ENCODE data around the gene MYH6.
"Not testable (repeated sequence)": the region's sequence is repeated elsewhere in the genome, so short reads cannot be mapped to it uniquely, and the experiment has no call there.

The MYH6 gene

GRCh38 chr14:23436327-23437132, 28.5 kb upstream of the MYH6 start:
- no peak for DNase-seq (ENCODE audit: low read depth in 2 of 2)

GRCh38 chr14:23435543-23436326, 27.7 kb upstream of the MYH6 start, which contains the start of gene MYH7:
TSS of gene MYH7 (minus strand) at chr14:23435660. CDS start at chr14:23433732, 1,928 bp downstream.
- DNase-seq (ENCODE audit: low read depth in 2 of 2): no peak

- no peak for DNase-seq (ENCODE audit: low read depth in 2 of 2)
Observed at GRCh38 chr14:23434488-23435222, 26.6 kb upstream of the MYH6 start.

- DNase-seq (ENCODE audit: low read depth in 2 of 2): no peak
Observed at GRCh38 chr14:23433457-23433856, 25.4 kb upstream of the MYH6 start.

GRCh38 chr14:23432946-23433345, 24.9 kb upstream of the MYH6 start:
- no peak for DNase-seq (ENCODE audit: low read depth in 2 of 2)

GRCh38 chr14:23432102-23432925, 24.2 kb upstream of the MYH6 start:
- DNase-seq (ENCODE audit: low read depth in 2 of 2): no peak

- DNase-seq (ENCODE audit: low read depth in 2 of 2): no peak
Observed at GRCh38 chr14:23431486-23431885, 23.4 kb upstream of the MYH6 start.

- DNase-seq (ENCODE audit: low read depth in 2 of 2): no peak
Observed at GRCh38 chr14:23430723-23431085, 22.6 kb upstream of the MYH6 start.

- DNase-seq (ENCODE audit: low read depth in 2 of 2): no peak
Observed at GRCh38 chr14:23430016-23430722, 22.1 kb upstream of the MYH6 start.

GRCh38 chr14:23428686-23429495, 20.8 kb upstream of the MYH6 start:
- no peak for DNase-seq (ENCODE audit: low read depth in 2 of 2)

GRCh38 chr14:23425798-23426197, 17.7 kb upstream of the MYH6 start:
- not testable (repeated sequence) for DNase-seq (ENCODE audit: low read depth in 2 of 2)

- DNase-seq (ENCODE audit: low read depth in 2 of 2): no peak
Observed at GRCh38 chr14:23425169-23425568, 17.1 kb upstream of the MYH6 start.

GRCh38 chr14:23423657-23424056, 15.6 kb upstream of the MYH6 start:
- DNase-seq (ENCODE audit: low read depth in 2 of 2): no peak

GRCh38 chr14:23421594-23421993, 13.5 kb upstream of the MYH6 start:
- DNase-seq (ENCODE audit: low read depth in 2 of 2): no peak

GRCh38 chr14:23419646-23420045, 11.6 kb upstream of the MYH6 start:
- not testable (repeated sequence) for DNase-seq (ENCODE audit: low read depth in 2 of 2)

GRCh38 chr14:23418021-23418420, 9.9 kb upstream of the MYH6 start:
- DNase-seq (ENCODE audit: low read depth in 2 of 2): no peak

- not testable (repeated sequence) for DNase-seq (ENCODE audit: low read depth in 2 of 2)
Observed at GRCh38 chr14:23417269-23417668, 9.2 kb upstream of the MYH6 start.

- no peak for DNase-seq (ENCODE audit: low read depth in 2 of 2)
Observed at GRCh38 chr14:23416801-23417200, 8.7 kb upstream of the MYH6 start.

GRCh38 chr14:23415821-23416778, 8.0 kb upstream of the MYH6 start:
- DNase-seq (ENCODE audit: low read depth in 2 of 2): no peak

Measured in activated CD4-positive, alpha-beta T cell treated with anti-CD3 and anti-CD28 coated beads for 24 hours (primary cell).